A673 (cell line): Measurements from ENCODE around the gene MGLL. TPM values are rescaled to one million over a fixed set of nuclear protein-coding genes. Genes with fewer than 3 reads are reported as not detected.

ENCODE experiments used
- BruUV-seq: library from RNA; stranded (reverse); fragments of 400-500 nt; replicated peaks from 2 replicates; lab custom pipeline; 2021; lab: Mats Ljungman, UMichigan
- CTCF ChIA-PET: fragments of 300-600 bp; sonication (Branson Sonifier 250); formaldehyde crosslinking; loops from one replicate; lab custom pipeline; 2022; ENCODE audit warnings: antibody characterized with exemption; lab: Charles Lee
- POLR2A ChIA-PET: fragments of 300-600 bp; sonication (Branson Sonifier 250); formaldehyde crosslinking; loops from one replicate; lab custom pipeline; 2022; ENCODE audit warnings: antibody characterized with exemption; ENCODE audit not compliant: low non-redundant PET; lab: Charles Lee
- DNase-seq: peaks from one replicate; pipeline ENCODE4 v3.0.0-alpha.2; 2015; ENCODE audit warnings: low spot score
- H3K27ac ChIP-seq: fragments of 200-600 bp; sonication (generic); 2 replicates; pipeline ENCODE4 v1.5.1; 2016; ENCODE audit warnings: mixed run types, low read depth, mild to moderate bottlenecking, mixed read lengths, antibody characterized with exemption, low read length; ENCODE audit not compliant: poor library complexity, severe bottlenecking
- H3K27me3 ChIP-seq: fragments of 200-600 bp; sonication (generic); replicated peaks from 2 replicates; pipeline ENCODE4 v1.6.1; 2017; ENCODE audit warnings: mixed run types, low read depth, mild to moderate bottlenecking, mixed read lengths, antibody characterized with exemption, low read length; ENCODE audit not compliant: insufficient read depth, poor library complexity
- H3K36me3 ChIP-seq: fragments of 200-600 bp; sonication (generic); 2 replicates; pipeline ENCODE4 v1.6.1; 2016; ENCODE audit warnings: mixed run types, mild to moderate bottlenecking, mixed read lengths, antibody characterized with exemption, low read length; ENCODE audit not compliant: insufficient read depth, poor library complexity, severe bottlenecking
- H3K4me1 ChIP-seq: fragments of 200-600 bp; sonication (generic); 2 replicates; pipeline ENCODE4 v1.6.1; 2017; ENCODE audit warnings: mixed run types, mild to moderate bottlenecking, mixed read lengths, antibody characterized with exemption, low read length; ENCODE audit not compliant: insufficient read depth, poor library complexity, severe bottlenecking
- H3K4me3 ChIP-seq: fragments of 200-600 bp; sonication (generic); 2 replicates; pipeline ENCODE4 v1.5.1; 2016; ENCODE audit warnings: low read depth, mixed run types, mild to moderate bottlenecking, mixed read lengths, low read length; ENCODE audit not compliant: poor library complexity, severe bottlenecking
- H3K9me3 ChIP-seq: fragments of 200-600 bp; sonication (generic); 2 replicates; pipeline ENCODE4 v1.6.1; 2016; ENCODE audit warnings: mixed run types, low read depth, mild to moderate bottlenecking, mixed read lengths, antibody characterized with exemption, low read length; ENCODE audit not compliant: poor library complexity, severe bottlenecking
- CTCF ChIP-seq: fragments of 300-800, 200-600 bp; sonication (generic); conservative IDR thresholded peaks from 2 replicates; pipeline ENCODE4 v1.5.1; 2017; ENCODE audit warnings: low read depth, mild to moderate bottlenecking, antibody characterized with exemption, low read length, moderate library complexity, mixed read lengths
- EZH2 ChIP-seq: fragments of 200-600 bp; sonication (generic); IDR thresholded peaks from 2 replicates; pipeline ENCODE4 v1.6.1; 2017; ENCODE audit warnings: borderline replicate concordance, low read depth, mild to moderate bottlenecking, mixed read lengths, antibody characterized with exemption, low read length; ENCODE audit not compliant: poor library complexity, severe bottlenecking
- intact Hi-C: fragments of 100-400 bp; cut with micrococcal nuclease; formaldehyde crosslinking; loops from one replicate; pipeline ENCODE4 v1.10.0; 2022; ENCODE audit not compliant: unreplicated experiment
- total RNA-seq: library from RNA; stranded (reverse); gene quantifications from 2 replicates; pipeline ENCODE4 v1.2.3, GENCODE V29; 2021

Gene MGLL
- total RNA-seq, 1 experiment from 2014 or later = 0.39 TPM

GRCh38 chr3:127753898-127754410, 68.4 kb downstream of the MGLL start:
- no peaks in the 10 kb centered on the region for H3K4me1 ChIP-seq
- intact Hi-C loops = no loop called here
- POLR2A ChIA-PET = no interaction called here
- CTCF ChIA-PET = no interaction called here
- no peaks in the 10 kb centered on the region for H3K36me3 ChIP-seq
- TF ChIP-seq CTCF (no peak), EZH2 (no peak)
- no peak overlapping the region for H3K4me3 ChIP-seq
- no TSS peak for BruUV-seq
- H3K27ac ChIP-seq = no peak overlapping the region
- DNase-seq = no peak
- H3K27me3 ChIP-seq = no peaks in the 10 kb centered on the region
- H3K9me3 ChIP-seq = no peaks in the 10 kb centered on the region

- no TSS peak for BruUV-seq
- no peak overlapping the region for H3K4me3 ChIP-seq
- ChIA-PET CTCF (no interaction called here), POLR2A (no interaction called here)
- no peaks in the 10 kb centered on the region for H3K27me3 ChIP-seq
- no peaks in the 10 kb centered on the region for H3K9me3 ChIP-seq
- H3K27ac ChIP-seq = no peak overlapping the region
- no peaks in the 10 kb centered on the region for H3K4me1 ChIP-seq
- TF ChIP-seq EZH2 (no peak), CTCF (no peak)
- no peaks in the 10 kb centered on the region for H3K36me3 ChIP-seq
- DNase-seq = no peak
- intact Hi-C loops = no loop called here
Observed at GRCh38 chr3:127753338-127753737, 69.0 kb downstream of the MGLL start.

GRCh38 chr3:127751782-127752181, 70.5 kb downstream of the MGLL start:
- no TSS peak for BruUV-seq
- Histone ChIP-seq H3K9me3 (no peaks in the 10 kb centered on the region), H3K4me1 (no peaks in the 10 kb centered on the region), H3K4me3 (no peak overlapping the region), H3K27me3 (no peaks in the 10 kb centered on the region), H3K36me3 (no peaks in the 10 kb centered on the region), H3K27ac (no peak overlapping the region)
- no peak for DNase-seq
- intact Hi-C loops = no loop called here
- TF ChIP-seq CTCF (no peak), EZH2 (no peak)
- ChIA-PET CTCF (no interaction called here), POLR2A (no interaction called here)
